GM21423 (cell line): ENCODE results near the gene HOXA11.

Experiments used
- ATAC-seq: cut with Tn5 transposase; IDR thresholded peaks from one replicate; pipeline ENCODE4 v1.9.1; 2021; ENCODE audit warnings: mild to moderate bottlenecking, moderate library complexity; ENCODE audit not compliant: unreplicated experiment

Gene HOXA11

GRCh38 chr7:27207348-27207985 lies 22.4 kb upstream of the HOXA11 start:
- no peak for ATAC-seq

- no peak for ATAC-seq
Measured at GRCh38 chr7:27205325-27206280, 20.6 kb upstream of the HOXA11 start.

GRCh38 chr7:27204851-27205322 lies 19.9 kb upstream of the HOXA11 start:
- no peak for ATAC-seq

GRCh38 chr7:27203964-27204594 lies 19.0 kb upstream of the HOXA11 start:
- ATAC-seq = no peak

- ATAC-seq = no peak
Measured at GRCh38 chr7:27203365-27203953, 18.4 kb upstream of the HOXA11 start.

- ATAC-seq = no peak
Measured at GRCh38 chr7:27202862-27203134, 17.8 kb upstream of the HOXA11 start.

GRCh38 chr7:27202018-27202861 lies 17.2 kb upstream of the HOXA11 start:
- ATAC-seq = no peak

- ATAC-seq = no peak
Measured at GRCh38 chr7:27201580-27202017, 16.6 kb upstream of the HOXA11 start.

- ATAC-seq = no peak
Measured at GRCh38 chr7:27200761-27201579, 15.9 kb upstream of the HOXA11 start.

- no peak for ATAC-seq
Measured at GRCh38 chr7:27199849-27200760, 15.1 kb upstream of the HOXA11 start, which contains the start of gene HOXA13. HOXA13 (minus strand) TSS chr7:27200091; CDS start chr7:27200077, 14 bp downstream.

- ATAC-seq = no peak
Measured at GRCh38 chr7:27198871-27199801, 14.1 kb upstream of the HOXA11 start.

GRCh38 chr7:27198138-27198841 lies 13.3 kb upstream of the HOXA11 start:
- ATAC-seq = no peak

GRCh38 chr7:27197137-27198042 lies 12.4 kb upstream of the HOXA11 start:
- ATAC-seq = no peak

GRCh38 chr7:27196287-27196767 lies 11.3 kb upstream of the HOXA11 start:
- no peak for ATAC-seq

GRCh38 chr7:27194686-27195379 lies 9.8 kb upstream of the HOXA11 start:
- no peak for ATAC-seq
